ENCODE measurements around the gene LSM14A.
"Not testable (repeated sequence)": the region's sequence is repeated elsewhere in the genome, so short reads cannot be mapped to it uniquely, and the experiment has no call there.

The LSM14A gene

GRCh38 chr19:34232566-34233481 lies 60.5 kb downstream of the LSM14A start:
- DNase-seq: peak; percentile 33

GRCh38 chr19:34235425-34235940 lies 63.2 kb downstream of the LSM14A start:
- no peak for DNase-seq

GRCh38 chr19:34236035-34236987 lies 64.0 kb downstream of the LSM14A start:
- DNase-seq: no peak

- no peak for DNase-seq
Observed at GRCh38 chr19:34237283-34237682, 65.0 kb downstream of the LSM14A start.

- no peak for DNase-seq
Observed at GRCh38 chr19:34237939-34238338, 65.6 kb downstream of the LSM14A start.

GRCh38 chr19:34241513-34242337 lies 69.4 kb downstream of the LSM14A start:
- DNase-seq: no peak

- DNase-seq: not testable (repeated sequence)
Observed at GRCh38 chr19:34243138-34243875, 71.0 kb downstream of the LSM14A start.

GRCh38 chr19:34243876-34244578 lies 71.7 kb downstream of the LSM14A start:
- DNase-seq: no peak

GRCh38 chr19:34244611-34245299 lies 72.5 kb downstream of the LSM14A start:
- no peak for DNase-seq

GRCh38 chr19:34246340-34246739 lies 74.0 kb downstream of the LSM14A start:
- no peak for DNase-seq

- DNase-seq: no peak
Observed at GRCh38 chr19:34248941-34249340, 76.6 kb downstream of the LSM14A start.

GRCh38 chr19:34253167-34253566 lies 80.9 kb downstream of the LSM14A start:
- DNase-seq: not testable (repeated sequence)

GRCh38 chr19:34253681-34254045 lies 81.4 kb downstream of the LSM14A start:
- DNase-seq: not testable (repeated sequence)

- peak; percentile 55 for DNase-seq
Observed at GRCh38 chr19:34254046-34254697, 81.9 kb downstream of the LSM14A start, which contains the start of gene GARRE1. Gene GARRE1, plus strand, starts transcription at chr19:34254554. Its CDS starts 45,920 bp downstream, at chr19:34300474.

- no peak for DNase-seq
Observed at GRCh38 chr19:34254698-34255432, 82.6 kb downstream of the LSM14A start.

GRCh38 chr19:34255546-34255945 lies 83.2 kb downstream of the LSM14A start:
- no peak for DNase-seq

GRCh38 chr19:34256835-34257558 lies 84.7 kb downstream of the LSM14A start:
- DNase-seq: no peak

GRCh38 chr19:34257559-34257924 lies 85.2 kb downstream of the LSM14A start:
- no peak for DNase-seq
